Stimulated activated CD8-positive, alpha-beta memory T cell treated with anti-CD3 and anti-CD28 coated beads, Interleukin-12 subunit alpha, Interleukin-12 subunit beta, amount 100 ng/mL, for 4 hours (primary cell): Measurements from ENCODE around the gene PPME1.

ENCODE experiments used
- DNase-seq: peaks from one replicate; pipeline ENCODE4 v3.0.0-alpha.2; 2020; ENCODE audit warnings: low read depth

PPME1 gene

GRCh38 chr11:74282421-74282820 is 111.3 kb downstream of the PPME1 start:
- DNase-seq, result no peak

GRCh38 chr11:74282914-74283371 is 111.9 kb downstream of the PPME1 start:
- DNase-seq, result no peak

- DNase-seq, result no peak
These were observed 112.6 kb downstream of the PPME1 start for GRCh38 chr11:74283580-74284180.

- DNase-seq, result no peak
These were observed 113.4 kb downstream of the PPME1 start for GRCh38 chr11:74284466-74284865.

GRCh38 chr11:74288161-74288560 is 117.1 kb downstream of the PPME1 start:
- DNase-seq, result no peak

GRCh38 chr11:74288911-74289310 is 117.8 kb downstream of the PPME1 start:
- no peak for DNase-seq

GRCh38 chr11:74297484-74297883 is 126.4 kb downstream of the PPME1 start:
- DNase-seq, result no peak

- DNase-seq, result no peak
These were observed 127.9 kb downstream of the PPME1 start for GRCh38 chr11:74299015-74299414.
